ENCODE results near the gene IFI27L1.

IFI27L1 gene

DNA sequence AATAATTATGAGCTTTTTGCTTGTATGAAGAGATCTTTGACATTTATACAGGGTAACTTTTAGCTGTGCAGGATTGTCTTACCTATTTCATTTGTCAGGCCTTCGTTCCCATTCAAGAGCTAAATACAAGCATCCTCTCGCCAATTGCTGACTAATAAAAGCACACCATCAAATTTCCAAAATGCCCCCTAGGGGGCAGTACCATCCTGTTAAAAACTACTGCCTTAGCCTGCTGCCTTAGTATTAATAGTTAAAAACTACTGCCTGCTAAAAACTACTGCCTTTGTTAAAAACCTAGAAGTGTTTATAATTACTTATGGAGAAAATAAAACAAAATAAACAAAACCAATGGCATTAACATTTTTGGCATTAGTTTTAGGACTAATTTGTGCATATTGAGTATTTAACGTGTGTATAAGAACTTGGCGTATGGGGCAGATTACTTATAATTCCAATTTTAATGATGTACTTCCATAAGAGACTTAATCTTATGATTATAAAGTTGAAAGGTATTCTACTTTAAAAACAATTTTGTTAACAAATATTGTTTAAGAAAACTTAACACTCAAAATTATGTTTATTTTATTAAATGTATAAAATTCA lies 51.3 kb downstream of the IFI27L1 start:
- peak; percentile 90 for DNase-seq (ENCODE audit: low spot score)

DNA sequence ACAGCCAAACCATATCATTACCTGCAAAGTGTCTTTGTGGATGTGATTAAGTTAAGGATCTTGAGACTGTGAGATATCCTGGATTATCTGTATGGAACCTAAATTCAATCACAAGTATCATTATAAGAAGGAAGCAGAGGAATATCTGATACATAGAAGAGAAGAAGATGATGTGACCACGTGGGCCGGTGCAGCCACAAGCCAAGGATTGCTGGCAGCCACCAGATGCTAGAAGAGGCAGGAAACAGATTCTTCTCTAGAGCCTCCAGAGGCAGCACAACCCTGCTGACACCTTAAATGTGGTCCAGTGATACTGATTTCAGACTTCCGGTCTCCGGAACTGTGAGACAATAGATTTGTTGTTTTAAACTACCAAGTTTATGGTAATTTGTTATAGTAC lies 54.4 kb downstream of the IFI27L1 start:
- DNase-seq (ENCODE audit: low spot score), result no peak

DNA sequence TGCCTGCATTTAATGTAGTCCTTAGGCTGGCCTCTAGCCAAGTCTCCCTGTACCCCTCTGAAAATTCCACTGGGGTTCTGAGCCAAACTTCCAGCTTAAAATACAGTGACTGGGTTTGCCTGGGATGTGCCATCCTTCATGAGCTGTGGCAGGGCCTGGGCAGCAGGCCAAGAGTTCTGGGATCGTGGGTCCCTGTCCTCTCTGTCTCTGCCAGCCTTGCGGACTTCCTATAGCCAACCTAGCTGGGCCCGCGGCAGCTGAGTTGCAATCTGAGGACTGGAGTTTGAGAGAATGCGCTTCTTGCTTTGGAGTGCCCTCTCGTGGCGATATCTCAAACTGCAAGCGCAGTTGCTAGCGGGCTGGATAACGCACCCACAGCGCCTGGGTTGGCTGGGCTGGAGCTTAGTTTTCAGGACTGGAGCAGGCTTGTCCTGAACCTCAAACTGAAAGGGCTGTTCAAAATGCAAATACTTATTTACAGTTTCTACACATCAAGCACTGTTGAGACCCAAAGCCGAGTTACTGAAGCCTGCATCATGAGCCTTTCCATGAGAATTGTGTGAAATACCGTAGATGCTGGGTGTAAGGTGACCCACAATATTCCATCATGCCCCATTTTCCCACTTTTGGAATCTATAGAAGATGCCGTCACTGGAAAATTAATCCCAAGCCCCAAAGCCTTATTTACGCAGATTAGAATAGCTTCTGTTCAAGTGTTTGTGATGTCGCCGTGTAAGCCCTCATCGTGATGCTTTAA lies 55.6 kb downstream of the IFI27L1 start:
- DNase-seq (ENCODE audit: low spot score), result peak; percentile 86

DNA sequence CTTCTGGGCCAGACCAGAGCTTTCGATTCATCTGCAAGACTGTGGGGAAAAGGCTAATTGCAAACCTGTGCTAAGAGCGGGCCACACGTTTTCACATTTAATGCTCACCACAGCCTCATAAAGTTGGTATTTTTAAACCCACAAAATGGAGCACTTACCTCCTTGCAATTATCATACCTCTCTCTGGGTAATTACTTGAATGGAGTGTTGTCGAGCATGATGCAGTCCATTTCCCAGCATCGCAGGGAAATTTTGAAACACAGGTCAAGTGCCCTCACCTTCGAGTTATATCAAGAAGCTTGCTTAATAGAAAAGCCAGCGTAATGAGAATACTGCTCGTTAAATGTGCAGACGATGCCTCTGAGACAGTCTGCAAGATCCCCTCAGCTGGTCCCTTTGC lies 57.1 kb downstream of the IFI27L1 start:
- DNase-seq (ENCODE audit: low spot score), result no peak

DNA sequence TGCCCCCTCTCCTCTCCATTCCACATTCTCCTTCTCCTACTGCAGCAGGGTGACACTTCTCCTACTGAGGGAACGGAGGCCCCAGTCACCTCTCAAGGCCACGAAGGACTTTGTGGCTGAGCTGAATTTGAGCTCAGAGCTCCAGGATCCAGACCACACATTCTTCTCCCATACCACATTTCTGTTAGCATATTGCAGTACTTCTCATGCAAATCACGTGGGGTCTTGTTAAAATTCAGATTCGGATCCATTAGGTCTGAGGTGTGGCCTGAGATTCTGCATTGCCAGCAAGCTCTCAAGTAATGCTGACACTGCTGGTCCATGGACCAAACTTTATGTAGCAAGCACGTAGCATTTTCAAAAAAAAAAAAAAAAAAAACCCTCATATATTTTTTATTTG lies 57.9 kb downstream of the IFI27L1 start:
- no peak for DNase-seq (ENCODE audit: low spot score)

DNA sequence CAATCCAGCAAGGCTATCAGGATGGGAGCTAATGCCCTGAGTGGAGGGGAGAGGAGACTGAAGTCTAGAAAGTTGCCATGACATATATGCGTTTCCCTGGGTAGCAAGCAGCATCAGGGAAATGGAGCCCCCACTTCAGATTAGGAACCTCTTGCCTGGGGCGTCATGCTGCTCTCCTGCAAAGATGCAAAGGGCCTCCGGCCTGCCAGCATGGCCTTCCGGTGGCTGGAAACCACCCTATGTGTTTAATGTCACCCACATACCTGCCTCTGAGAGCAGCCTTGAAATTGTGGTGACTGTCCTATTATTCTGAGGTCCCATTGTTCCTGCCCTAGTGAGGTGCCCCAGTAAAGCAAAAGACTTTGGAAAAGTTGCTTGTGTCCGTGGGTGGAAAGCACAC lies 58.3 kb downstream of the IFI27L1 start:
- DNase-seq (ENCODE audit: low spot score), result no peak

DNA sequence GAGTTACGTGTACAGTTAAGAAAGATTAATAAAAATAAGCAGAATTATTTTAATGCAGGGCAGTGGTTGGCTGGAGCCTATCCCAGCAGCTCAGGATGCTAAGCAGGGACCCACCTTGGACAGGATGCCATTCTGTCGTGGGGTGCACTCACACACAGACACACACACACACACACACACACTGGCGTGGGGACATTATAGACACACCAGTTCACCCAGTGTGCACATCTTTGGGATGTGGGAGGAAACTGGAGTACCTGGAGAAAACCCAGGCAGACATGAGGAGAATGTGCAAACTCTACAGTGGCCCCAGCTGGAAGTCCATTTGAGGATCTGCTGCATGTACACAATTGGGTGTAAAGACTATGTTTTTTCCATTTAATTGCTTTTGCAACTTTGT lies 61.1 kb downstream of the IFI27L1 start:
- DNase-seq (ENCODE audit: low spot score), result no peak

DNA sequence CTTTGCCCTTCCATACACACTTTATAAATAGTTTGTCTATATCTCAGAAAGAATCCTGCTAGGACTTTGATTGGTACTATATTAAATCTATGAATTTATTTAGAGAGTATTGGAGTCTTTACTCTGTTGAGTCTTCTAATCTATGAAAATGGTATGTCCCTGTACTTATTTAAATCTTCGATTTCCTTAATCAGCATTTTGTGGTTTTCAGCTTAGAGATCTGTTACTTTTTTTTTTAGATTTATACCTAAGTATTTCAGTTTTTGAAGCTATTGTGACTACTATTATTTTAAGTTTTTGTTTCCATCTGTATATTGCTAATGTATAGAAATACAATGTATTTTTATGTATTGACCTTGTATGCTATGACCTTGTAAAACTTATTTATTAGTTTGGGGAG lies 61.7 kb downstream of the IFI27L1 start:
- DNase-seq (ENCODE audit: low spot score), result no peak

DNA sequence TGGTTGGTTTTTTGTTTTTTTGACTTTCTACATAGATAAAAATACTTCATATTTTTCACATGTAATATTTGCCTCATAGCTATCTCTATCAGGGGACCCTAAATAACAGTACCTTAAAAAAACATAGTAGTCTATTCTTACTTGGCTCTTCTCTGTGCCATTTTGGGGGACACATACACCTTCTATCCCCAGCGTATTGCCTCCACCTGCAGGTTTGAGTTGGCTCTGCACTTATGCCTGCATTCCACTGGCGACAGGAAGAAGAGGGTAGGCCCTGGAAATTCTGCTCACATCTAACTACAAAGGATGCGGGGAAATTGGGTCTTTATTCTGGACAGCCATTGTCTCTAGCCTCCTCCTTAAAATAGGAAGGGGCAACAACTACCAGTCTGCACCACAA lies 62.1 kb downstream of the IFI27L1 start:
- DNase-seq (ENCODE audit: low spot score), result no peak

DNA sequence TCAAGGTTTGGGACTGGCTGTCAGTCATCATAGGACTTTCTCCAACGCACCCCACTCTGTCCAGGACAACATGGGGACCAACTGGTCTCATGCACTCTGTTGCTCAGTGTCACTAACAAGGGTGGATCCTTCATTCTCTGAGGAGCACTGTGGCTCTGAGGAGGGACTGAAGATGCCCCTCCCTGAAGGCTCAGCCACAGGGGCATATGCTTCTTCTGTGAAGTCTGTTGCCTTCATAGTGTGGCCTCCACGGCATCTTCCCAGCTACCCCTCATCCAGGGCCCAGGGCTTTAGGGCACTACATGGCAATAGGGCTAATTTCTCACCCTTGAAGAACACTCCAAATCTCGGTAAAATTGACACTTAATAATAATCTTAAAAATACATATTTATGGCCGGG lies 62.6 kb downstream of the IFI27L1 start:
- no peak for DNase-seq (ENCODE audit: low spot score)

DNA sequence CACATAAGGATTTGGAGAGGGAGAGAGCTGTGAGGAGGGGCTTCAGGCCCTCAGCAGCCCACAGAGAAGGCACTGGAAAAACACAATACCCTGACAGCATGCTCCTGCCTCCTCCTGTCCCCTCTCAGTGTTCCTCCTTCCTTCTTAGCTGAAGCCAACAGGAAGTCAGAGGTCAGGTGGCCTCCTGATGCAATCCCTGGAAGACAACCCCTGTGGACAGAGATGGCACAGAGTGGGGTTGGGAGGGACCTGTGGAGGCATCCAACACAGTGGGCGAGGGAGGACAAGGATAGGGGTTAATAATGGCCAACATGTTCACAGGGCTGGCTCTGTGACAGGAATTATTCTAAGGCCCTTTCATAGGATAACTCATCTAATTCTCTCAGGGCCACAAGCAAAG lies 63.7 kb downstream of the IFI27L1 start:
- DNase-seq (ENCODE audit: low spot score), result peak; percentile 13

DNA sequence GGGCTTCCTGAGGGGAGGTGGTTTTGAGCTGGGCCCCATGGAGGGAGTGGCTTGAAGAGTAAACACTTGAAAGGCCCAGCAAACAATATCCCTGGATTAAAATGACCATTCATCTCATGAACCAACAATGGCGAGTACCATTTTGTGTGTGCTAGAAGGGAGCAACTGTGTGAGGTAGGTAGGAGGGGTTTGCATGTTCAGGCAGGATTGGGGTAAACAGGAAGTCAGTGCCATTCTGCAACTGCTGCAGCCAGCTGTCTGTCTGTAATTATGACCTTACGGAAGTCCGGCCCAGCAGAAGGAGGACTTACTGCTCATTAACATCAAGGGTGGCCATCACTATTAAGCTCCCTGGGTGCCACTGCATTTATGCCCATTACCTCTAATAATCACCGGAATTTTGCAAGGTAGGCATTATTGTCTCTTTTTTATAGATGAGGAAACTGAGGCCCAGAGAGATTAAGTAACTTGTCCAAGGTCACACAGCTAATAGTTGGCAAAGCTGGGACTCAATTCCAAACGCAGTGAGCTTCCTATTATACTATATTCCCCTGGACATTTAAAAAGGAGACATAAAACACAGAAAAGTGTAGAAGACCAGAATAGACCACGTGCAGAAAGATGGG lies 64.9 kb downstream of the IFI27L1 start:
- no peak for DNase-seq (ENCODE audit: low spot score)
